ENCODE results near the gene ACTN4. TPM values are rescaled to one million over a fixed set of nuclear protein-coding genes. Genes with fewer than 3 reads are reported as not detected.
"Not testable (repeated sequence)": the region's sequence is repeated elsewhere in the genome, so short reads cannot be mapped to it uniquely, and the experiment has no call there.

ACTN4 gene
- total and polyA plus RNA-seq, 9 donors: 139 to 458 (median 299) TPM

GRCh38 chr19:38626401-38626800, 21.0 kb upstream of the ACTN4 start:
- intact Hi-C loops (cut with DNase I): loop anchor here in 1 of 4 donors (10.0 kb wide), 1 partner anchor 222 kb away; the partner anchor contains the start of gene FAM98C
- Histone ChIP-seq H3K9me3 (no peaks in the 10 kb centered on the region), H3K27ac (no peak overlapping the region), H3K36me3 (no peaks in the 10 kb centered on the region), H3K4me3 (no peak overlapping the region), H3K27me3 (no peaks in the 10 kb centered on the region), H3K4me1 (ENCODE audit: insufficient read depth) (no peaks in the 10 kb centered on the region)
- TF ChIP-seq EP300 (IDR thresholded peaks at IDR 0.05): no peak
- TF ChIP-seq POLR2A (IDR thresholded peaks at IDR 0.05): no peak
- TF ChIP-seq CTCF (IDR thresholded peaks at IDR 0.05): no peak
- DNase-seq: no peak
- WGBS, 3 donors: 94 to 98% (median 94%) methylated on average over 4 of the region's 4 CpGs

- no peak for TF ChIP-seq CTCF (IDR thresholded peaks at IDR 0.05)
- no peak for TF ChIP-seq POLR2A (IDR thresholded peaks at IDR 0.05)
- TF ChIP-seq EP300 (IDR thresholded peaks at IDR 0.05): no peak
- Histone ChIP-seq H3K4me3 (no peak overlapping the region), H3K27ac (no peak overlapping the region), H3K36me3 (no peaks in the 10 kb centered on the region), H3K9me3 (no peaks in the 10 kb centered on the region), H3K27me3 (no peaks in the 10 kb centered on the region), H3K4me1 (ENCODE audit: insufficient read depth) (no peaks in the 10 kb centered on the region)
- 87 to 94% (median 90%) methylated on average over 6 of the region's 6 CpGs for WGBS, 3 donors
- DNase-seq: no peak
- intact Hi-C loops (cut with DNase I): loop anchor here in 1 of 4 donors (10.0 kb wide), 1 partner anchor 225 kb away; the partner anchor contains the start of gene FAM98C
Observed at GRCh38 chr19:38629568-38629967, 17.9 kb upstream of the ACTN4 start.

GRCh38 chr19:38631301-38631700, 16.1 kb upstream of the ACTN4 start:
- not testable (repeated sequence) for H3K27ac ChIP-seq; H3K27me3 ChIP-seq; H3K4me3 ChIP-seq; DNase-seq; H3K4me1 ChIP-seq (ENCODE audit: insufficient read depth); H3K9me3 ChIP-seq; H3K36me3 ChIP-seq
- intact Hi-C loops (cut with DNase I): loop anchor here in 1 of 4 donors (10.0 kb wide), 1 partner anchor 226 kb away; the partner anchor contains the start of gene FAM98C
- WGBS, 3 donors: 80 to 86% (median 82%) methylated on average over 11 of the region's 11 CpGs

GRCh38 chr19:38631811-38632475, 15.5 kb upstream of the ACTN4 start:
- not testable (repeated sequence) for H3K27me3 ChIP-seq; DNase-seq; H3K36me3 ChIP-seq; H3K4me3 ChIP-seq; H3K27ac ChIP-seq; H3K4me1 ChIP-seq (ENCODE audit: insufficient read depth); H3K9me3 ChIP-seq
- intact Hi-C loops (cut with DNase I): loop anchor here in 1 of 4 donors (10.0 kb wide), 1 partner anchor 227 kb away; the partner anchor contains the start of gene FAM98C
- WGBS, 3 donors: 65 to 73% (median 68%) methylated on average over 7 of the region's 7 CpGs

GRCh38 chr19:38632476-38633213, 14.8 kb upstream of the ACTN4 start:
- 80 to 92% (median 84%) methylated on average over 16 of the region's 16 CpGs for WGBS, 3 donors
- intact Hi-C loops (cut with DNase I): loop anchor here in 1 of 4 donors (10.0 kb wide), 1 partner anchor 228 kb away; the partner anchor contains the start of gene FAM98C
- no peaks in the 10 kb centered on the region for H3K36me3 ChIP-seq

More at GRCh38 chr19:38632476-38633213, 14.8 kb upstream of the ACTN4 start:
- DNase-seq: no peak
- Histone ChIP-seq H3K4me1 (ENCODE audit: insufficient read depth) (no peaks in the 10 kb centered on the region), H3K27ac (no peak overlapping the region), H3K9me3 (no peaks in the 10 kb centered on the region), H3K27me3 (no peaks in the 10 kb centered on the region), H3K4me3 (no peak overlapping the region)
- no peak for TF ChIP-seq CTCF (IDR thresholded peaks at IDR 0.05)
- TF ChIP-seq POLR2A (IDR thresholded peaks at IDR 0.05): no peak
- no peak for TF ChIP-seq EP300 (IDR thresholded peaks at IDR 0.05)

Data from ovary (tissue), 9 donors.